GM19463 (cell line): ENCODE data around the gene LHX6.

Experiments used
- ATAC-seq: cut with Tn5 transposase; IDR thresholded peaks from one replicate; pipeline ENCODE4 v1.9.1; 2021; ENCODE audit warnings: mild to moderate bottlenecking, moderate library complexity; ENCODE audit not compliant: unreplicated experiment

The LHX6 gene

GRCh38 chr9:122158202-122158601 is 70.6 kb downstream of the LHX6 start:
- peak; percentile 44 for ATAC-seq

GRCh38 chr9:122155796-122156195 is 73.0 kb downstream of the LHX6 start:
- no peak for ATAC-seq
